ENCODE data around the gene SORCS2.

- TF ChIP-seq POLR2A (IDR thresholded peaks at IDR 0.05) (no peak), CTCF (IDR thresholded peaks at IDR 0.05) (no peak), POLR2AphosphoS5 (IDR thresholded peaks at IDR 0.05) (no peak)
Observed at GRCh38 chr4:7705062-7705461, 512.7 kb downstream of the SORCS2 start.

All from breast epithelium (tissue), 3 donors.